Smooth muscle cell (in vitro differentiated cells): ENCODE measurements around the gene NUDT5. TPM values are rescaled to one million over a fixed set of nuclear protein-coding genes. Genes with fewer than 3 reads are reported as not detected.

Source experiments
- DNase-seq: peaks from one replicate; lab custom pipeline; 2025; ENCODE audit not compliant: unreplicated experiment; lab: John Stamatoyannopoulos, UW
- H2AFZ ChIP-seq: fragments of 200-600 bp; sonication (generic); 2 replicates; pipeline ENCODE4 v1.6.0; 2016; ENCODE audit warnings: antibody characterized with exemption, low read depth, mild to moderate bottlenecking
- H3F3A ChIP-seq: fragments of 200-600 bp; sonication (generic); 2 replicates; pipeline ENCODE4 v1.6.0; 2017; ENCODE audit warnings: antibody characterized with exemption, low read depth
- H3K27ac ChIP-seq: fragments of 200-600 bp; sonication (generic); 2 replicates; pipeline ENCODE4 v1.5.1; 2016; ENCODE audit warnings: low read depth, mild to moderate bottlenecking
- H3K27me3 ChIP-seq: fragments of 200-600 bp; sonication (generic); 2 replicates; pipeline ENCODE4 v1.6.1; 2016; ENCODE audit warnings: low read depth, mild to moderate bottlenecking
- H3K36me3 ChIP-seq: fragments of 200-600 bp; sonication (generic); 2 replicates; pipeline ENCODE4 v1.5.1; 2016; ENCODE audit warnings: low read depth
- H3K4me1 ChIP-seq: fragments of 200-600 bp; sonication (generic); 2 replicates; pipeline ENCODE4 v1.5.1; 2016; ENCODE audit warnings: low read depth
- H3K4me2 ChIP-seq: fragments of 200-600 bp; sonication (generic); 2 replicates; pipeline ENCODE4 v1.6.0; 2016; ENCODE audit warnings: mild to moderate bottlenecking
- H3K4me3 ChIP-seq: fragments of 200-600 bp; sonication (generic); 2 replicates; pipeline ENCODE4 v1.5.1; 2016; ENCODE audit warnings: mild to moderate bottlenecking
- H3K79me2 ChIP-seq: fragments of 200-600 bp; sonication (generic); 2 replicates; pipeline ENCODE4 v1.6.0; 2016; ENCODE audit warnings: low read depth, mild to moderate bottlenecking
- H3K9ac ChIP-seq: fragments of 200-600 bp; sonication (generic); 2 replicates; pipeline ENCODE4 v1.6.0; 2016; ENCODE audit warnings: low read depth
- H3K9me3 ChIP-seq: fragments of 200-600 bp; sonication (generic); replicated peaks from 2 replicates; pipeline ENCODE4 v1.5.1; 2016; ENCODE audit warnings: low read depth
- H4K20me1 ChIP-seq: fragments of 200-600 bp; sonication (generic); 2 replicates; pipeline ENCODE4 v1.6.0; 2016; ENCODE audit warnings: low read depth
- WGBS: methylation state at CpG from one replicate; pipeline ENCODE4 v1.1.7; 2016; ENCODE audit warnings: low lambda C conversion rate; 5-methylcytosine and 5-hydroxymethylcytosine counted together
- polyA plus RNA-seq: library from polyadenylated mRNA; unstranded; fragments of >200 nt; fragmentation: Nextera tagmentation; extraction: Ambion mirVana; gene quantifications from 2 replicates; pipeline ENCODE4 v1.2.1, GENCODE V29; 2016
- total RNA-seq: library from RNA; depleted of rRNA; stranded (reverse); fragments of >200 nt; gene quantifications from 2 replicates; pipeline ENCODE4 v1.2.3, GENCODE V29; 2014
- TF ChIP-seq, protein P1 (sequence below): fragments of 200-600 bp; sonication (generic); IDR thresholded peaks from 2 replicates; pipeline ENCODE4 v1.5.1; 2017; ENCODE audit warnings: borderline replicate concordance, mild to moderate bottlenecking, antibody characterized with exemption; ENCODE audit not compliant: insufficient read depth, poor library complexity, severe bottlenecking

NUDT5 gene
- total and polyA plus RNA-seq, 2 experiments from 2014 or later: 64.8 to 89.6 TPM

- Histone ChIP-seq H2AFZ (no peak overlapping the region), H3K36me3 (peaks cover 11% of the 10 kb centered on the region), H3K27me3 (no peaks in the 10 kb centered on the region), H3K4me2 (no peak overlapping the region), H4K20me1 (peaks cover 15% of the 10 kb centered on the region), H3K9me3 (no peaks in the 10 kb centered on the region), H3K27ac (no peak overlapping the region), H3K79me2 (peaks cover 61% of the 10 kb centered on the region), H3K4me1 (peaks cover under 1% of the 10 kb centered on the region), H3F3A (no peaks in the 10 kb centered on the region), H3K9ac (no peak overlapping the region), H3K4me3 (no peak overlapping the region)
- 90% methylated on average over 6 of the region's 6 CpGs for WGBS
- TF ChIP-seq, protein P1, sequence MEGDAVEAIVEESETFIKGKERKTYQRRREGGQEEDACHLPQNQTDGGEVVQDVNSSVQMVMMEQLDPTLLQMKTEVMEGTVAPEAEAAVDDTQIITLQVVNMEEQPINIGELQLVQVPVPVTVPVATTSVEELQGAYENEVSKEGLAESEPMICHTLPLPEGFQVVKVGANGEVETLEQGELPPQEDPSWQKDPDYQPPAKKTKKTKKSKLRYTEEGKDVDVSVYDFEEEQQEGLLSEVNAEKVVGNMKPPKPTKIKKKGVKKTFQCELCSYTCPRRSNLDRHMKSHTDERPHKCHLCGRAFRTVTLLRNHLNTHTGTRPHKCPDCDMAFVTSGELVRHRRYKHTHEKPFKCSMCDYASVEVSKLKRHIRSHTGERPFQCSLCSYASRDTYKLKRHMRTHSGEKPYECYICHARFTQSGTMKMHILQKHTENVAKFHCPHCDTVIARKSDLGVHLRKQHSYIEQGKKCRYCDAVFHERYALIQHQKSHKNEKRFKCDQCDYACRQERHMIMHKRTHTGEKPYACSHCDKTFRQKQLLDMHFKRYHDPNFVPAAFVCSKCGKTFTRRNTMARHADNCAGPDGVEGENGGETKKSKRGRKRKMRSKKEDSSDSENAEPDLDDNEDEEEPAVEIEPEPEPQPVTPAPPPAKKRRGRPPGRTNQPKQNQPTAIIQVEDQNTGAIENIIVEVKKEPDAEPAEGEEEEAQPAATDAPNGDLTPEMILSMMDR: no peak
- no peak for DNase-seq
These were observed 7.0 kb downstream of the NUDT5 start for GRCh38 chr10:12188656-12189055.

GRCh38 chr10:12187321-12187905, 8.3 kb downstream of the NUDT5 start:
- Histone ChIP-seq H4K20me1 (peaks cover 15% of the 10 kb centered on the region), H3F3A (no peaks in the 10 kb centered on the region), H3K27ac (no peak overlapping the region), H3K36me3 (peaks cover 11% of the 10 kb centered on the region), H3K4me1 (no peaks in the 10 kb centered on the region), H3K9me3 (no peaks in the 10 kb centered on the region), H3K79me2 (peaks cover 52% of the 10 kb centered on the region), H2AFZ (no peak overlapping the region), H3K4me2 (no peak overlapping the region), H3K9ac (no peak overlapping the region), H3K4me3 (no peak overlapping the region), H3K27me3 (no peaks in the 10 kb centered on the region)
- TF ChIP-seq, protein P1: no peak
- no peak for DNase-seq
- WGBS: 92% methylated on average over 5 of the region's 5 CpGs

DNA sequence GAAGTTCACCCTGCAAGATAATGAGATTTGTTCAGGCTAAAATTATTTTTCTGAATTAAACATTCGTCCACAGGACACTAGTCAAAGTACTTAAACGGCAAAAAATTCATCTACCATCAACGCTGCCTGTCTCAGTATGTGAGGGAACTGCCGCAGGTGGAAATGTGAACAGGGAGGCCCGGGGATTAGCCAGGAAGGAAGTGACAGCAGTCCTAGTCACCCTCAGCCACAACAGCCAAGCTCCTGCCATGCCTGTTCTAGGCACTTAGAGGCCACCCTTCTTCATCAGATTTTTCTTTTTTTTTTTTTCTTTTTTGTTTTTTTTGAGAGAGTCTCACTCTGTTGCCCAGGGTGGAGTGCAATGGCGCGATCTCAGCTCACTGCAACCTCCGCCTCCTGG, 9.4 kb downstream of the NUDT5 start:
- no peak overlapping the region for H2AFZ ChIP-seq
- no peaks in the 10 kb centered on the region for H3K27me3 ChIP-seq
- no peak overlapping the region for H3K4me3 ChIP-seq
- H3F3A ChIP-seq: no peaks in the 10 kb centered on the region
- no peak overlapping the region for H3K4me2 ChIP-seq
- no peak overlapping the region for H3K27ac ChIP-seq
- DNase-seq: no peak
- no peaks in the 10 kb centered on the region for H3K4me1 ChIP-seq
- no peaks in the 10 kb centered on the region for H3K9me3 ChIP-seq
- H3K79me2 ChIP-seq: peaks cover 41% of the 10 kb centered on the region
- TF ChIP-seq, protein P1: no peak
- peaks cover 15% of the 10 kb centered on the region for H4K20me1 ChIP-seq
- 95% methylated on average over 8 of the region's 8 CpGs for WGBS
- peaks cover 11% of the 10 kb centered on the region for H3K36me3 ChIP-seq
- no peak overlapping the region for H3K9ac ChIP-seq

- H4K20me1 ChIP-seq: peaks cover 11% of the 10 kb centered on the region
- H3K9ac ChIP-seq: no peak overlapping the region
- H3K27ac ChIP-seq: no peak overlapping the region
- H2AFZ ChIP-seq: no peak overlapping the region
- no peaks in the 10 kb centered on the region for H3F3A ChIP-seq
- 100% methylated on average over 7 of the region's 7 CpGs for WGBS
- no peak overlapping the region for H3K4me2 ChIP-seq
- H3K27me3 ChIP-seq: no peaks in the 10 kb centered on the region
- DNase-seq: no peak
- no peaks in the 10 kb centered on the region for H3K9me3 ChIP-seq
- H3K4me3 ChIP-seq: no peak overlapping the region
- TF ChIP-seq, protein P1: no peak
- H3K36me3 ChIP-seq: peaks cover 11% of the 10 kb centered on the region
- no peaks in the 10 kb centered on the region for H3K4me1 ChIP-seq
- H3K79me2 ChIP-seq: peaks cover 21% of the 10 kb centered on the region
These were observed 11.5 kb downstream of the NUDT5 start for GRCh38 chr10:12184165-12184564.
